Measurements from ENCODE around the gene USP54.

USP54 gene

GRCh38 chr10:73465978-73466726, 125.0 kb downstream of the USP54 start:
- no peak for DNase-seq

- DNase-seq, result no peak
Measured at GRCh38 chr10:73460897-73461296, 130.2 kb downstream of the USP54 start.

GRCh38 chr10:73459683-73460314, 131.3 kb downstream of the USP54 start:
- no peak for DNase-seq

GRCh38 chr10:73456187-73456890, 134.8 kb downstream of the USP54 start:
- peak in 1 of 2 experiments; percentile 5 for DNase-seq

- DNase-seq, result no peak
Measured at GRCh38 chr10:73449113-73449512, 142.0 kb downstream of the USP54 start.

GRCh38 chr10:73448384-73448783, 142.8 kb downstream of the USP54 start:
- DNase-seq, result no peak

Data from NCI-H526 (cell line).